HCT116 (cell line): ENCODE measurements around the gene BNC1. TPM values are rescaled to one million over a fixed set of nuclear protein-coding genes. Genes with fewer than 3 reads are reported as not detected.

Source experiments
- ATAC-seq: fragments of 200-7000 bp; cut with Tn5 transposase; 2 replicates; pipeline ENCODE4 v1.9.1; 2020; ENCODE audit warnings: mild to moderate bottlenecking, moderate library complexity
- BruUV-seq: library from RNA; stranded (reverse); fragments of 400-500 nt; replicated peaks from 2 replicates; lab custom pipeline; 2021; lab: Mats Ljungman, UMichigan
- CTCF ChIA-PET: fragments of 300-600 bp; sonication (Branson Sonifier 250); formaldehyde crosslinking; loops from one replicate; lab custom pipeline; 2021; ENCODE audit warnings: antibody characterized with exemption; lab: Charles Lee
- POLR2A ChIA-PET: fragments of 300-600, 350-600 bp; sonication (Branson Sonifier 250); formaldehyde crosslinking; loops from one replicate; lab custom pipeline; 2021; ENCODE audit warnings: antibody characterized with exemption; lab: Charles Lee
- RAD21 ChIA-PET, 2 experiments: fragments of 300-600 bp; sonication (Branson Sonifier 250); formaldehyde crosslinking; loops; one replicate each; lab custom pipeline; 2023; ENCODE audit warnings: low total read pairs in 2 of 2; ENCODE audit not compliant: uncharacterized antibody in 2 of 2, unreplicated experiment in 2 of 2, low non-redundant PET in 1 of 2; lab: Charles Lee
- DNase-seq: peaks from one replicate; pipeline ENCODE4 v3.0.0-alpha.2; 2010; ENCODE audit warnings: low read depth, low spot score
- H2AFZ ChIP-seq: fragments of 200-600 bp; shearing (Covaris generic), sonication (generic); 2 replicates; pipeline ENCODE4 v1.6.1; 2017; ENCODE audit warnings: low read depth, mixed run types, mixed read lengths, antibody characterized with exemption, low read length; ENCODE audit not compliant: poor library complexity, severe bottlenecking
- H3K27ac ChIP-seq: 2 replicates; pipeline ENCODE4 v1.5.1; 2012; ENCODE audit warnings: low read depth, low read length
- H3K27me3 ChIP-seq: fragments of 200-600 bp; sonication (generic); 2 replicates; pipeline ENCODE4 v1.6.1; 2016; ENCODE audit warnings: mixed run types, low read length, mixed read lengths; ENCODE audit not compliant: insufficient read depth
- H3K36me3 ChIP-seq, 2 experiments: fragments of 200-500 bp in 1 of 2; fragments of 200-600 bp in 1 of 2; sonication (Bioruptor generic) in 1 of 2; sonication (generic) in 1 of 2; 2 replicates each; pipeline versions ENCODE4 v1.5.1 to v1.6.1; 2014 to 2016; ENCODE audit warnings: low read length in 2 of 2, inconsistent platforms in 1 of 2, mixed read lengths in 1 of 2, mixed run types in 1 of 2; ENCODE audit not compliant: insufficient read depth in 2 of 2, control insufficient read depth in 1 of 2
- H3K4me1 ChIP-seq, 2 experiments: fragments of 200-600 bp in 1 of 2; sonication (generic) in 1 of 2; 2 replicates each; pipeline versions ENCODE4 v1.5.1 to v1.6.1; 2012 to 2017; ENCODE audit warnings: low read length in 2 of 2, inconsistent platforms in 1 of 2, mild to moderate bottlenecking in 1 of 2, mixed read lengths in 1 of 2, mixed run types in 1 of 2, moderate library complexity in 1 of 2; ENCODE audit not compliant: insufficient read depth in 2 of 2, control insufficient read depth in 1 of 2
- H3K4me2 ChIP-seq: fragments of 200-600 bp; sonication (generic); 2 replicates; pipeline ENCODE4 v1.6.1; 2017; ENCODE audit warnings: mixed run types, low read length, mixed read lengths
- H3K4me3 ChIP-seq, 2 experiments: fragments of 200-600 bp in 1 of 2; sonication (generic) in 1 of 2; replicated peaks in 1 of 2; 2 replicates each; pipeline ENCODE4 v1.5.1; 2011 to 2016; ENCODE audit warnings: low read length in 2 of 2, control low read depth in 1 of 2, low read depth in 1 of 2, mild to moderate bottlenecking in 1 of 2, mixed read lengths in 1 of 2, mixed run types in 1 of 2
- H3K79me2 ChIP-seq: fragments of 200-600 bp; sonication (generic); 2 replicates; pipeline ENCODE4 v1.6.1; 2017; ENCODE audit warnings: mild to moderate bottlenecking, mixed run types, low read length, moderate library complexity, mixed read lengths; ENCODE audit not compliant: insufficient read depth
- H3K9ac ChIP-seq: fragments of 200-600 bp; sonication (generic); 2 replicates; pipeline ENCODE4 v1.6.1; 2016; ENCODE audit warnings: low read length, mixed read lengths
- H3K9me2 ChIP-seq: fragments of 200-600 bp; sonication (generic), shearing (Covaris generic); 2 replicates; pipeline ENCODE4 v1.6.1; 2017; ENCODE audit warnings: mixed run types, mild to moderate bottlenecking, moderate library complexity; ENCODE audit not compliant: insufficient read depth
- H3K9me3 ChIP-seq, 2 experiments: fragments of 200-500 bp in 1 of 2; fragments of 200-600 bp in 1 of 2; sonication (Bioruptor generic) in 1 of 2; sonication (generic) in 1 of 2; 2 replicates each; pipeline ENCODE4 v1.6.1; 2014 to 2017; ENCODE audit warnings: low read length in 2 of 2, mixed read lengths in 2 of 2, inconsistent platforms in 1 of 2, low read depth in 1 of 2, mild to moderate bottlenecking in 1 of 2, mixed run types in 1 of 2, moderate library complexity in 1 of 2; ENCODE audit not compliant: control insufficient read depth in 1 of 2, insufficient read depth in 1 of 2
- H4K20me1 ChIP-seq: fragments of 200-600 bp; sonication (generic), shearing (Covaris generic); 2 replicates; pipeline ENCODE4 v1.6.1; 2017; ENCODE audit warnings: mixed run types, mild to moderate bottlenecking, moderate library complexity; ENCODE audit not compliant: insufficient read depth
- ATF3 ChIP-seq: IDR thresholded peaks from 2 replicates; pipeline ENCODE4 v1.6.1; 2012
- CBX3 ChIP-seq: IDR thresholded peaks from 2 replicates; pipeline ENCODE4 v1.6.1; 2012; ENCODE audit warnings: low read depth
- CEBPB ChIP-seq: IDR thresholded peaks from 2 replicates; pipeline ENCODE4 v1.6.1; 2012; ENCODE audit warnings: low read depth
- ELF1 ChIP-seq: IDR thresholded peaks from 2 replicates; pipeline ENCODE4 v1.6.1; 2012; ENCODE audit warnings: low read depth, borderline replicate concordance
- EZH2 ChIP-seq: fragments of 200-600 bp; sonication (generic); IDR thresholded peaks from 2 replicates; pipeline ENCODE4 v1.6.1; 2017; ENCODE audit warnings: antibody characterized with exemption, mixed run types
- EZH2phosphoT487 ChIP-seq: fragments of 200-600 bp; IDR thresholded peaks from 2 replicates; pipeline ENCODE4 v1.6.1; 2018; ENCODE audit warnings: antibody characterized with exemption, borderline replicate concordance
- FOSL1 ChIP-seq: IDR thresholded peaks from 2 replicates; pipeline ENCODE4 v1.6.1; 2012; ENCODE audit warnings: low read depth
- JUND ChIP-seq: IDR thresholded peaks from 2 replicates; pipeline ENCODE4 v1.6.1; 2012
- POLR2AphosphoS5 ChIP-seq: IDR thresholded peaks from 2 replicates; pipeline ENCODE4 v1.6.1; 2011; ENCODE audit warnings: mild to moderate bottlenecking, low read depth, low read length, moderate library complexity
- RAD21 ChIP-seq: IDR thresholded peaks from 2 replicates; pipeline ENCODE4 v1.6.1; 2012; ENCODE audit warnings: low read depth, mild to moderate bottlenecking
- SIN3A ChIP-seq: IDR thresholded peaks from 2 replicates; pipeline ENCODE4 v1.6.1; 2012; ENCODE audit warnings: low read depth
- SP1 ChIP-seq: IDR thresholded peaks from 2 replicates; pipeline ENCODE4 v1.6.1; 2012; ENCODE audit warnings: low read depth
- SRF ChIP-seq: IDR thresholded peaks from 2 replicates; pipeline ENCODE4 v1.6.1; 2012; ENCODE audit warnings: low read depth
- TCF7L2 ChIP-seq: IDR thresholded peaks from 2 replicates; pipeline ENCODE4 v1.7.0; 2011; ENCODE audit warnings: borderline replicate concordance, inconsistent platforms; ENCODE audit not compliant: insufficient read depth, insufficient read length; ENCODE audit errors: extremely low read depth
- YY1 ChIP-seq: IDR thresholded peaks from 2 replicates; pipeline ENCODE4 v1.6.1; 2011; ENCODE audit warnings: low read length, low read depth, moderate library complexity, mild to moderate bottlenecking; ENCODE audit not compliant: insufficient replicate concordance; ENCODE audit errors: extremely low read depth
- ZBTB33 ChIP-seq: IDR thresholded peaks from 2 replicates; pipeline ENCODE4 v1.6.1; 2011; ENCODE audit warnings: mild to moderate bottlenecking, low read length, moderate library complexity; ENCODE audit not compliant: insufficient replicate concordance; ENCODE audit errors: extremely low read depth
- ZFX ChIP-seq: fragments of 450-650 bp; IDR thresholded peaks from 2 replicates; pipeline ENCODE4 v1.6.1; 2017
- ZNF274 ChIP-seq: fragments of 200-500 bp; sonication (Bioruptor generic); IDR thresholded peaks from 2 replicates; pipeline ENCODE4 v1.6.1; 2014; ENCODE audit warnings: mild to moderate bottlenecking, low read depth, low read length, inconsistent platforms
- intact Hi-C: fragments of 100-400 bp; cut with micrococcal nuclease; formaldehyde crosslinking; loops from 2 replicates; pipeline ENCODE4 v1.10.0; 2022
- total RNA-seq: library from RNA; stranded (reverse); gene quantifications from one replicate; pipeline ENCODE4 v1.2.1, GENCODE V29; 2021; ENCODE audit not compliant: unreplicated experiment
- TF ChIP-seq, protein P1 (sequence below), 3 experiments: fragments of 200-600 bp in 1 of 3; sonication (generic) in 1 of 3; IDR thresholded peaks in 2 of 3; conservative IDR thresholded peaks in 1 of 3; 2 replicates each; pipeline ENCODE4 v1.5.1; 2012 to 2017; ENCODE audit warnings: low read depth in 2 of 3, low read length in 2 of 3, antibody characterized with exemption in 1 of 3, borderline replicate concordance in 1 of 3, control low read depth in 1 of 3, mild to moderate bottlenecking in 1 of 3, mixed read lengths in 1 of 3, mixed run types in 1 of 3, moderate library complexity in 1 of 3; ENCODE audit not compliant: insufficient read depth in 1 of 3

The BNC1 gene
- total RNA-seq, 1 experiment from 2014 or later, result not detected

DNA sequence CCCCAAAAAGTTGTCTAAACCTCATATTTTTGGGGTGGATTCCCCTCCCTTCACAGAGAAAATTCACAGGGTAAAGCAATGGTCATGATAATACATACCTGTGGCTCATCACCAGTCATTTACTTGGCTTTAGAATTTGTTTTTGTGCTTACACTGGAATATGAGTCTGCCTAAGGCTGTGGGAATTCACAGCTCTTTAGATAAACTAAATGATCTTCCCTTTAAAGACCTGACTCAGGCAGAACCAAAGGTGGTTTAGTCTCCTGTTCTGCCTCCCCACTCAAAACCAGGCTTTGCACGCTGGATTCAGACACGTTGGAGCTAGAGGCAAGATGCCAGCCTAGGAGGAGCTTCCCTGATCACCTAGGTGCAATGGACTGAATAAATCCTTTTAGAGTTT lies 40.3 kb upstream of the BNC1 start (continued):
- TF ChIP-seq, protein P1, sequence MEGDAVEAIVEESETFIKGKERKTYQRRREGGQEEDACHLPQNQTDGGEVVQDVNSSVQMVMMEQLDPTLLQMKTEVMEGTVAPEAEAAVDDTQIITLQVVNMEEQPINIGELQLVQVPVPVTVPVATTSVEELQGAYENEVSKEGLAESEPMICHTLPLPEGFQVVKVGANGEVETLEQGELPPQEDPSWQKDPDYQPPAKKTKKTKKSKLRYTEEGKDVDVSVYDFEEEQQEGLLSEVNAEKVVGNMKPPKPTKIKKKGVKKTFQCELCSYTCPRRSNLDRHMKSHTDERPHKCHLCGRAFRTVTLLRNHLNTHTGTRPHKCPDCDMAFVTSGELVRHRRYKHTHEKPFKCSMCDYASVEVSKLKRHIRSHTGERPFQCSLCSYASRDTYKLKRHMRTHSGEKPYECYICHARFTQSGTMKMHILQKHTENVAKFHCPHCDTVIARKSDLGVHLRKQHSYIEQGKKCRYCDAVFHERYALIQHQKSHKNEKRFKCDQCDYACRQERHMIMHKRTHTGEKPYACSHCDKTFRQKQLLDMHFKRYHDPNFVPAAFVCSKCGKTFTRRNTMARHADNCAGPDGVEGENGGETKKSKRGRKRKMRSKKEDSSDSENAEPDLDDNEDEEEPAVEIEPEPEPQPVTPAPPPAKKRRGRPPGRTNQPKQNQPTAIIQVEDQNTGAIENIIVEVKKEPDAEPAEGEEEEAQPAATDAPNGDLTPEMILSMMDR (IDR thresholded peaks at IDR 0.05 in 2 of 3, conservative IDR thresholded peaks at IDR 0.05 in 1 of 3; ENCODE audit: borderline replicate concordance in 1 of 3, insufficient read depth in 1 of 3, low read depth in 2 of 3, low read length in 2 of 3), result no peak
- TF ChIP-seq EZH2 (no peak), ZFX (no peak), SIN3A (no peak), RAD21 (no peak), YY1 (no peak), TCF7L2 (no peak), ELF1 (no peak)

- Histone ChIP-seq H3K79me2 (no peaks in the 10 kb centered on the region), H3K4me3 (no peak overlapping the region), H3K4me1 (no peaks in the 10 kb centered on the region), H4K20me1 (no peaks in the 10 kb centered on the region), H2AFZ (no peak overlapping the region), H3K36me3 (no peaks in the 10 kb centered on the region), H3K9me2 (no peaks in the 10 kb centered on the region), H3K27ac (no peak overlapping the region), H3K4me2 (no peak overlapping the region), H3K27me3 (no peaks in the 10 kb centered on the region)
- intact Hi-C loops, result no loop called here
- DNase-seq (no peak), ATAC-seq (no peak)
- ChIA-PET CTCF (no interaction called here), POLR2A (no interaction called here), RAD21 (no interaction called here)
- BruUV-seq, result no TSS peak
- TF ChIP-seq CBX3 (no peak), SRF (no peak), SIN3A (no peak), ELF1 (no peak), ZNF274 (no peak), ATF3 (no peak), EZH2phosphoT487 (no peak), POLR2AphosphoS5 (no peak), SP1 (no peak), ZBTB33 (no peak), YY1 (no peak), ZFX (no peak), CEBPB (no peak), JUND (no peak), FOSL1 (no peak)
- TF ChIP-seq, all 23 proteins: peak for 0
- Histone ChIP-seq H3K9ac (no peak overlapping the region), H3K9me3 (no peaks in the 10 kb centered on the region)
Measured at GRCh38 chr15:83323296-83323711, 38.8 kb upstream of the BNC1 start.
